Measurements from ENCODE around the gene GSG1L.
"Not testable (repeated sequence)": the region's sequence is repeated elsewhere in the genome, so short reads cannot be mapped to it uniquely, and the experiment has no call there.

DNA sequence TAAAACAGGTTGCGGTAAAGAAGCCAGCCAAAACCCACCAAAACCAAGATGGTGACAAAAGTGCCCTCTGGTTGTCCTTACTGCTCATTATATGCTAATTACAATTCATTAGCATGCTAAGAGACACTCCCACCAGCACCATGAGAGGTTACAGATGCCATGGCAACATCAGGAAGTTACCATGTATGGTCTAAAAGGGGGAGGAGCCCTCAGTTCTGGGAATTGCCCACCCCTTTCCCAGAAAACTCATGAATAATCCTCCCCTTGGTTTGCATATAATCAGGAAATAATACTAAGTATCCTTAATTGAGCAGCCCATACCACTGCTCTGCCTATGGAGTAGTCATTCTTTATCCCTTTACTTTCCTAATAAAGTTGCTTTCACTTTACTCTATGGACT is 190.9 kb downstream of the GSG1L start:
- not testable (repeated sequence) for TF ChIP-seq EZH2phosphoT487 (conservative IDR thresholded peaks at IDR 0.05; ENCODE audit: low read length)
- TF ChIP-seq, protein P1, sequence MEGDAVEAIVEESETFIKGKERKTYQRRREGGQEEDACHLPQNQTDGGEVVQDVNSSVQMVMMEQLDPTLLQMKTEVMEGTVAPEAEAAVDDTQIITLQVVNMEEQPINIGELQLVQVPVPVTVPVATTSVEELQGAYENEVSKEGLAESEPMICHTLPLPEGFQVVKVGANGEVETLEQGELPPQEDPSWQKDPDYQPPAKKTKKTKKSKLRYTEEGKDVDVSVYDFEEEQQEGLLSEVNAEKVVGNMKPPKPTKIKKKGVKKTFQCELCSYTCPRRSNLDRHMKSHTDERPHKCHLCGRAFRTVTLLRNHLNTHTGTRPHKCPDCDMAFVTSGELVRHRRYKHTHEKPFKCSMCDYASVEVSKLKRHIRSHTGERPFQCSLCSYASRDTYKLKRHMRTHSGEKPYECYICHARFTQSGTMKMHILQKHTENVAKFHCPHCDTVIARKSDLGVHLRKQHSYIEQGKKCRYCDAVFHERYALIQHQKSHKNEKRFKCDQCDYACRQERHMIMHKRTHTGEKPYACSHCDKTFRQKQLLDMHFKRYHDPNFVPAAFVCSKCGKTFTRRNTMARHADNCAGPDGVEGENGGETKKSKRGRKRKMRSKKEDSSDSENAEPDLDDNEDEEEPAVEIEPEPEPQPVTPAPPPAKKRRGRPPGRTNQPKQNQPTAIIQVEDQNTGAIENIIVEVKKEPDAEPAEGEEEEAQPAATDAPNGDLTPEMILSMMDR (IDR thresholded peaks at IDR 0.05; ENCODE audit: insufficient read depth, low read length, poor library complexity, severe bottlenecking): not testable (repeated sequence)
